Renal cortical epithelial cell (primary cell): ENCODE data around the gene SIRT3. TPM values are rescaled to one million over a fixed set of nuclear protein-coding genes. Genes with fewer than 3 reads are reported as not detected.

Source experiments
- DNase-seq: peaks from one replicate; pipeline ENCODE4 v3.0.0-alpha.2; 2011; ENCODE audit warnings: low read depth
- total RNA-seq: library from RNA; depleted of rRNA; stranded (reverse); fragments of >200 nt; gene quantifications from 2 replicates; pipeline ENCODE4 v1.2.3, GENCODE V29; 2014

Gene SIRT3
- total RNA-seq, result 4.3 and 10.0 TPM in 2 replicates

DNA sequence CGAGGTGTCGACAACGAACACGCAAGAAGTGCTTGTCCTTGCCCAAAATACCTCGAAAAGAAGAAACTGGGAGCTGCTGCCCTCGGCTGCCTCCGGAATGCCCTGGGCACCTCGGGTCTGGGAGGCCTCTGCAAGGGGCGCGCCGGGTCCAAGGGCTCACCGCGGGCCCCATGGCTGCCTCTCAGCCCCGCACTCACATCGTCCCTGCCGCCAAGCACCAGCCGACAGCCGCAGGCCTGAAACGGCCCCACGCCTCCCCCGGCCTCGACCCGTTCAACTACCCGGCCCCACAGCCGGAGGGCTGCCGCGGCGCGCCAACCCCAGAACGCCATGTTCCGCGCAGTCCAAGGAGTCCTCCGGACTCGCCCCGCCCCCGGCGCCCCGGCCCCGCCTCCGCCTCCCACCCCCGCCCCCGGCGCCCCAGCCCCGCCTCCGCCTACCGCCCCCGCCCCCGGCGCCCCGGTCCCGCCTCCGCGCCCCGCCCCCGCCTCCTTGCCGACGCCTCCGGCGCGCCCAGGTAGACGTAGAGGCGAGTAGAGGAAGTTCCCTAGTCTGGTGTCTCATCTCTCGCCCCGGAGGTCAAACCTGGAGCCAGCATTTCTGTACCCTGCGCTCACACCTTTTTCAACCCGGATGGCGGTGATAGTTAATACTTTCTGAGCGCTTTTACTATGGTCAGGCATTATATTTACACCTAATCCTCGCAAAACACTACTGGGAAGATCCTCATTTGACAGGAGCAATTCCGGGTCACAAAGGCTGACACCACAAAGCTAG is at the start of gene SIRT3:
TSS of gene SIRT3 (minus strand) at position 346 of the 777 bp plus-strand sequence. CDS start at position 332, 14 bp downstream.
- DNase-seq, result peak; percentile 66

DNA sequence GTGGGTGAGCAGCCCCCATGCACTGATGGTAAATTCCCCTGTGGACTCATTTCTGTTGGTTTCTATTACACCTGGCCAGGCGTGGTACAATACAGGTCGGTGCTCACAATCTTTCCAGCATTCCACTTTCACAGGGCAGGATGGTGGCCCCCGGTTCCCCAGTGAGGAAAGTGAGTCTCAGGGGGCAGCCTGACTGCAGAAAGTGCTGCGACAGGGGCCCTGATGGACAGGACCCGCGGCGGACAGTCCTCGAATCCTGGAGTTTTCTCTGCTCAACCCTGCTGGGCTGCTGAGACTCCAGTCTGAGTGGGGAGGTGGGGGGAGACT is 49.7 kb upstream of the SIRT3 start:
- no peak for DNase-seq

DNA sequence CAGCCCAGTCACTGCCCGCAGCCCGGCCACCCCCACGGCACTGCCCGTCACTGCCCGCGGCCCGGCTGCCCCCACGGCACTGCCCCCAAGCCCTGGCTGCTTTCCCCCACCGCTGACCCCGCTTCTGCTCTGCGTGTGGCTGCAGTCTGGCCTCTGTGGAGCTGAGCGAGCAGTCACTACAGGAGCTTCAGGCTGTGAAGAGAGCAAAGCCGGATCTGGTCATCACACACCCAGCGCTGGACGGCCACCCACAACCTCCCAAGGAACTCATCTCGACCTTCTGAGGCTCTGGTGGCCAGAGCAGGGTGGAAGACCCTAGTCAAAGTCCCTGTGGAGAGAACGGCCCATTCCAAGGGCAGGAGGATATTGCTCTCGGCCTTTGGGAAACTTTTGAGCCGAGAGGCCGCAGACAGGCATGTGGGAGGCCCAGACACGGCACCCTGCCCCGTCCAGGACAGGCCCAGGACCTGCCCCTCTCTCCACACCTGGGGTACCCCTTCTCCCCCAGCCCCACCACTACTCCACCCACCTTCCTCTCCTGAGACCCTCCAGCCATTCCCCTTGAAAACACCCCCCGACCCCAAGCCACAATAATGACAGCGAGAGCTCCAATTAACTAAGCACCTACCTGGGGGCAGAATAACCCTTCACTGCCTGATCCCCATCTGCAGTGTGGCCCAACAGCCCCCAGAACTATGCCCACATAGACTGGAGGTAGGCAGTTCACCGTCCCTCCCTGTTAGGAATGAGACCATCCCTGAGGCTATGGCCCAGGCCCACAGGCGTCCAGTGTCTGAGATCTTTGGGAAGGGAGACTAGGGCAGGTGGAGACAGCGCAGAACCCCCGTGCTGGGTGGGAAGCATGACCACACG is 49.1 kb upstream of the SIRT3 start:
- no peak for DNase-seq

DNA sequence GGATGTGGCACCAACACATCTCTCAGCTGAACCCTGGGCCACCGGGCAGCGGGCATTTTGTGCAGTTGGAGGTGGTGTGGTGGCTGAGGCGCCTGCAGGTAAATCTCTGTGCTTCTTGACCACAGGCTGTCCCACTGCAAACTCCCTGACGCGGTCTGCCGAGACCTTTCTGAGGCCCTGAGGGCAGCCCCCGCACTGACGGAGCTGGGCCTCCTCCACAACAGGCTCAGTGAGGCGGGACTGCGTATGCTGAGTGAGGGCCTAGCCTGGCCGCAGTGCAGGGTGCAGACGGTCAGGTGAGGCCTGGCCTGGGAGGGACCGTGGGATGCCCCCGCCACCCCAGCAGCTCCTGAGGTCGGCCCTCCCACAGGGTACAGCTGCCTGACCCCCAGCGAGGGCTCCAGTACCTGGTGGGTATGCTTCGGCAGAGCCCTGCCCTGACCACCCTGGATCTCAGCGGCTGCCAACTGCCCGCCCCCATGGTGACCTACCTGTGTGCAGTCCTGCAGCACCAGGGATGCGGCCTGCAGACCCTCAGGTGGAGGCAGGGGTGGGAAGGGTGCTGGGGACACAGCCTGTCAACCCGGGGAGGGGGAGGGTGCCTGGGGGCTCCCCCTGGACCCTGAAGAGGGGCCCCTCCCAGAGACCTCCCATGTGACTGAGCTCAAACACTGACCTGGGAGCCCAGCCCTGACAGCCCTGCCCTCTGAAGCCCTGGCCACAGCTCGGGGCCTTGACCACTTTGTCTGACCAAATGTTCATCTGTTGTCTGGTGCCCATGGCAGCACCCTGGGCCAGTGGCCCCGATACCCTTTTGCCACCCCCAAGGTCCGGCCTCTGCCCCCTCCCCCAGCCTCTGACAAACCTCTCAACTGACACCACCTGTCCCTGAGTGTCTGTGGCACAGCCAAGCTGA is 48.2 kb upstream of the SIRT3 start:
- DNase-seq, result no peak

DNA sequence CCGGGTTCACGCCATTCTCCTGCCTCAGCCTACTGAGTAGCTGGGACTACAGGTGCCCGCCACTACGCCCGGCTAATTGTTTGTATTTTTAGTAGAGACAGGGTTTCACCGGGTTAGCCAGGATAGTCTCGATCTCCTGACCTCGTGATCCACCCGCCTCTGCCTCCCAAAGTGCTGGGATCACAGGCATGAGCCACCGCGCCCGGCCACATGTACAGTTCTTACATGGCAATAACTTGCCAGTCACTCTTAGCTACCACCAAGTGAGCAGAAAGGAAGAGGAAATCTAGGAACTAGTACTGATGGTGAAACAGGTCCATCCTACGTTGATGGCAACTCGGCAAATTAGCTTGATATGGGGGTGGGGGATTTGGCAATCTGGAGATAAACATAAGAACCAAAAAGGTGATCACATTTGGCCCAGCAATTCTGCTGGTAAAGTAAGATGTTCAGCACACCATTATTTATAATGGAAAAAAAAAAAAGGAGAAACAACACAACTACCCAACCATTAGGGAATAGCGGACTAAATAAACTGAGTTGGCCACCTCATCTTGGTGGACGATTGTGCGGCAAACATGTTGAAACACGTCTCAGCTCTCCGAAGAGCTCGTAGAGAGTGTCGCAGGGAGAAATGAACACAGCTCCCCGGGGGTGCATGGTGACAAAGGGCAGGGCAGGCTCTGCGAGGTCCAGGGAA is 47.4 kb upstream of the SIRT3 start:
- DNase-seq, result no peak

DNA sequence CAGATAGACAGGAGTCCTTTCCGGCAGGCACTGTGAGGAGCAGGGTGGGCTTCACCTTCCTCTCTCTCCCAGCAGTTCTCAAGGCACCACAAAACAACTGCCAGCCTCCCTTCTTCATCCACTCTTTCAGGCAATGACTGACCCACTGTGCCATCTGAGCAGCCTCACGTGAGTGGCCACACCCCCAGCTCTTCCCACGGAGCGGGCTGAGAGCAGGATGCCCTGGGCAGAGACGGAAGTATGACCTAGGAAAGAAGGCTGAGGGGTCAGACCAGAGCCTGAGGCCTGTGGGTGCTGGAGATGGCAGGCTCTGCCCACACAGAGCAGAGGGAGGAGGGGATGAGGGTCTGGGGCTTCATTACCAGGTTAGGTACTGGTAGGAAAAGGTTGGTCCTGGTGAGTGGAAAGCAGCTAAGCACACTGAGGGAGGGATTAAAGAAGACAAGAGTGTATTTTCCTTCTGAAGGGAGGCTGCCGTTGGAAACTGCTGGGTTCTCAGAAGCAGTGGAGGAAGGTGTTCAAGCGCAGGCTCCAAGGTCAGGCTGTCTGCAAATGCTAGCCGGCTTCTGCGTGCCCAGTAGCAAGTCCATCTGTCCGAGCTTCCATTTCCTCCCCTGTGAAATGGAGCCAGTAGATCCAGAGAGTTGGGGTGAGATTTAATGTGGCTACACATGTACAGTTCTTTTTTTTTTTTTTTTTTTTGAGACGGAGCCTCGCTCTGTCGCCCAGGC is 46.7 kb upstream of the SIRT3 start:
- DNase-seq, result no peak

DNA sequence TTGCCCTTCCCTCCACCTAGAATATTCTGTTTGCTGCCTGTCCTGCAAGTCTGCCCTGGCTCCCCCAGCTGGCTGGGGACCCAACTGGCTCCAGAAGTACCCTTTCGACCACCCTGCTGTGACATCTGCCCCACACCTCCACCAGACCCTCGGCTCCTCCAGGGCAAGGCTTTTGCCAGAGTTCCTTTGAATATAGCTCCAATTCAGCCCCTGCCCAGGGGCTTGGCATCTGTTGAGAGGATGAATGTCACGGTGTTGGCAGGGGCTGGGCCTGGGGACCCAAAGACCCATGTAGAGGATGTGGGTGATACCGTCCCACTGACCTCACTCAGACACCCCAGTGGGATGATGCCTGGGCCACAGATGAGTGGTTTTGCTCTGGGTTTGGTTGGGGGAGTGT is 46.0 kb upstream of the SIRT3 start:
- no peak for DNase-seq

DNA sequence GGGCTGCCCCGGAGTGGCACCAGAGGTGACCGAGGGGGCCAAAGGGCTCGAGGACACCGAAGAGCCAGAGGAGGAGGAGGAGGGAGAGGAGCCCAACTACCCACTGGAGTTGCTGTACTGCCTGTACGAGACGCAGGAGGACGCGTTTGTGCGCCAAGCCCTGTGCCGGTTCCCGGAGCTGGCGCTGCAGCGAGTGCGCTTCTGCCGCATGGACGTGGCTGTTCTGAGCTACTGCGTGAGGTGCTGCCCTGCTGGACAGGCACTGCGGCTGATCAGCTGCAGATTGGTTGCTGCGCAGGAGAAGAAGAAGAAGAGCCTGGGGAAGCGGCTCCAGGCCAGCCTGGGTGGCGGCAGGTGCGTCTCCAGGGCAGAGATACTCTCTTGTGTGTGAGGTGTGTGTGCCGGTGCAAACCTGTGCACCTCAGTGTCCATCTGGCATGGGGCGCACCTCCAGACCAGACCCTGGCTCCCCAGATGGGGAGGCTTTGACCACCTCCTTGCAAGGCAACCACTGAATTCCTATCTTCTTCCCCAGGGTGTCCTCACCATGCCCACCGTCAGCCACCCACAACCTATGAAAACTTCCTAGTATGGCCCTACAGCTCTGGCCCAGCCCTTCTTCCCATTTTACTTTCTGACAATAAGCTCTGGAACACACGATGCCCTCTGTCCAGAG is 45.5 kb upstream of the SIRT3 start:
- DNase-seq, result no peak

DNA sequence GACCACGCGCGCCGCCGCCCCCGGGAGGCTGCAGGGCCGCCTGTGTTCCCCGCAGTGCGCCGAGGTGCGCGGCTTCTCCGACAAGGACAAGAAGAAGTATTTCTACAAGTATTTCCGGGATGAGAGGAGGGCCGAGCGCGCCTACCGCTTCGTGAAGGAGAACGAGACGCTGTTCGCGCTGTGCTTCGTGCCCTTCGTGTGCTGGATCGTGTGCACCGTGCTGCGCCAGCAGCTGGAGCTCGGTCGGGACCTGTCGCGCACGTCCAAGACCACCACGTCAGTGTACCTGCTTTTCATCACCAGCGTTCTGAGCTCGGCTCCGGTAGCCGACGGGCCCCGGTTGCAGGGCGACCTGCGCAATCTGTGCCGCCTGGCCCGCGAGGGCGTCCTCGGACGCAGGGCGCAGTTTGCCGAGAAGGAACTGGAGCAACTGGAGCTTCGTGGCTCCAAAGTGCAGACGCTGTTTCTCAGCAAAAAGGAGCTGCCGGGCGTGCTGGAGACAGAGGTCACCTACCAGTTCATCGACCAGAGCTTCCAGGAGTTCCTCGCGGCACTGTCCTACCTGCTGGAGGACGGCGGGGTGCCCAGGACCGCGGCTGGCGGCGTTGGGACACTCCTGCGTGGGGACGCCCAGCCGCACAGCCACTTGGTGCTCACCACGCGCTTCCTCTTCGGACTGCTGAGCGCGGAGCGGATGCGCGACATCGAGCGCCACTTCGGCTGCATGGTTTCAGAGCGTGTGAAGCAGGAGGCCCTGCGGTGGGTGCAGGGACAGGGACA is 44.8 kb upstream of the SIRT3 start:
- no peak for DNase-seq

DNA sequence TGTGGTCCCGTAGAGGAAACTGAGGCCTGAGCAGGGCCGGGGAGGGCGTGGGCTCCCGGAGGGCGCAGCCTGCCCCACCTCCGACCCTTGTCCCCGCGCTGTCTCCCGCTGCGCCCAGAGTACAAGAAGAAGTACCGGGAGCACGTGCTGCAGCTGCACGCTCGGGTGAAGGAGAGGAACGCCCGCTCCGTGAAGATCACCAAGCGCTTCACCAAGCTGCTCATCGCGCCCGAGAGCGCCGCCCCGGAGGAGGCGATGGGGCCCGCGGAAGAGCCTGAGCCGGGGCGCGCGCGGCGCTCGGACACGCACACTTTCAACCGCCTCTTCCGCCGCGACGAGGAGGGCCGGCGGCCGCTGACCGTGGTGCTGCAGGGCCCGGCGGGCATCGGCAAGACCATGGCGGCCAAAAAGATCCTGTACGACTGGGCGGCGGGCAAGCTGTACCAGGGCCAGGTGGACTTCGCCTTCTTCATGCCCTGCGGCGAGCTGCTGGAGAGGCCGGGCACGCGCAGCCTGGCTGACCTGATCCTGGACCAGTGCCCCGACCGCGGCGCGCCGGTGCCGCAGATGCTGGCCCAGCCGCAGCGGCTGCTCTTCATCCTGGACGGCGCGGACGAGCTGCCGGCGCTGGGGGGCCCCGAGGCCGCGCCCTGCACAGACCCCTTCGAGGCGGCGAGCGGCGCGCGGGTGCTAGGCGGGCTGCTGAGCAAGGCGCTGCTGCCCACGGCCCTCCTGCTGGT is 44.0 kb upstream of the SIRT3 start:
- peak; percentile 3 for DNase-seq

DNA sequence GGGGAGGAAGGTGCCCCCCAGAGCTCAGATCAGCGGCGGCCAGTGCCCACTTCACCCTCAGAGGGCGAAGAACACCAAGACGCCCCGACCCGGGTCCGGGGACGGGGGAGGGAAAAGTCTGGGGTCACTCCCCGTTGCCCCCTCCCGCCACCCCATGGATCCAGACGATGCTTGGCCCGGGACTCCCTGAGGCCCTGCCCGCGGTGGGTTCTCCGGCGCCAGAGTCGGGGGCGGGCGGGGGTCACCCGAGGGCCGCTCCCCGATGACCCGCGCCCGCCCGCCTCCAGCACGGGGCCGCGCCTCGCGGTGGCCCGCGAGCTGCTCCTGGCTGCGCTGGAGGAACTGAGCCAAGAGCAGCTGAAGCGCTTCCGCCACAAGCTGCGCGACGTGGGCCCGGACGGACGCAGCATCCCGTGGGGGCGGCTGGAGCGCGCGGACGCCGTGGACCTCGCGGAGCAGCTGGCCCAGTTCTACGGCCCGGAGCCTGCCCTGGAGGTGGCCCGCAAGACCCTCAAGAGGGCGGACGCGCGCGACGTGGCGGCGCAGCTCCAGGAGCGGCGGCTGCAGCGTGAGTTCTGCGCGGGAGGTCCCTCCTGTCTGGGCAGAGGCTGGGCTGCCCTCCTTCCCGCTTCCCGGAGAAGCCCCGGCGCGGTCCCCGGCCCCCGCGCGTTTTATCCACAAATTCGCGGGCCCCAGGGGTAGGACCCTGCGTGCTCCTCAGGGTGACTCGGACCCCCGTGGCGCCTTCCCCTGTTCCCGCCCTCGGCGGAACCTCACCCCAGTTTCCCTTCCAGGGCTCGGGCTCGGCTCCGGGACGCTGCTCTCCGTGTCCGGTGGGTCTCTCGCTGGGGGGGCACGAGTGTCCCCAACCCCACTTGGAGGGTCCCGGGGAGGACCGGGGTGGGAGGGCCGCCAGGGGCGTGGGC is 43.2 kb upstream of the SIRT3 start:
- no peak for DNase-seq

DNA sequence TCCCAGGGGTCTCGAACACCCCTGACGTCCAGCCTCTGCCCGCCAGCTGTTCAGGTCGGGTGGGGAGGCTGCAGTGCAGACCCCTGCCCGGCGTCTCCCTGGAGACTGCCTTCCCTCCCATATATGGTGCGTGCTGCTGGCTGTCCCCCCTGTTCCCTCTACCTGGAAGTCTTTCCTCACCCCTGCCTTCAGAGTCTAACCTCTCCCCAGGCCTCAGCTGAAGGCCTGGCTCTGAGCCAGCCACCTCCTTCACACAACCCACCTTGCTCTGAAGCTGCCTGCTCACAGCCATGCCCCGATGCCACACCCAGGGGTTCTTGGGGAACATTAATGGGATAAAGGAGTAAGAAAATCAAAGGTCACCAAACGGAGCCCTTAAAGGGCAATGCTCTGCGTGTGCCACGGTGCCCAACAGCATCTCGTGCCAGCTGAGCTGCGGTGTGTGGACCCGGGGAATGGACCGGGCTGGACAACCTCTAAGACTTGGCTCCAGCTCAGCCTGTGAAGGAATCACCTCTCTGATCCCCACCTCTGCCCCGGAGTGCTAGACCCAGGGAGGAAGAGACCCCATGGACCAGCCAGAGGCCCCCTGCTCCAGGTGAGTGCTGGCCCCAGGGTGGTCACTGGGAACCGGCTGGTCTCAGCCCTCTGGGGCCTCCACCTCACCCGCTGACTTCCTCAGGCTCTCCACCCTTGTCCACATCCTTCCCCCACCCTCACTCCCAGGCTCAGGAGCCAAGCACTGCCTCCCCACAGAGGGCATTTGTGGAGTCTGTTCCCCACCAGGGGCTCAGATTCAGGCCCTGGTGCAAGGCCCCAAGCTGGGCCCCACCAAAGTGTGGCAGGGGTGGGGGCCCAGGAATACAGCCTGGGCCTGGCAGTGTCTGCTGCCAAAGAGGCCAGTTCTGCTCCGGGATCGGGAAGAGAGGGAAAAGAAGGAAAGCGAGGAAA is 42.1 kb upstream of the SIRT3 start, which contains the start of gene NLRP6:
TSS of gene NLRP6 (plus strand) at position 407 of the 951 bp plus-strand sequence. CDS start at position 570, 163 bp downstream.
- no peak for DNase-seq

DNA sequence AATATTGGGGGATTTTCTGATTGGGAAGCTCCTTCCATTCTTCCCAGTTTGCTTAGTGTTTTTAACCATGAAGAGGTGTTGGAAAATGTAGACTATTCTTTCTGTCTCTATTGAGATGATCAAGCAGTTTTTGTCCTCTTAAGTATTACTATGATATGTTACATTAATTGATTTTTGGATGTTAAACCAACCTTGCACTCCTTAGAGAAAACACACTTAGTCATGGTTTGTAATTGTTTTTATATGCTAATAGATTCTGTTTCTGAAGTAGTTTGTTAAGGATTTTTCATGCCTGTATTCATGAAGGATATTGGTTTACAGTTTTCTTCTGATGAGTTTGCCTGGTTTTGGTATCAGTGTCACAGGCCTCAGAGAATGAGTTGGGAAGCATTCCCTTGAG is 40.1 kb upstream of the SIRT3 start:
- no peak for DNase-seq

DNA sequence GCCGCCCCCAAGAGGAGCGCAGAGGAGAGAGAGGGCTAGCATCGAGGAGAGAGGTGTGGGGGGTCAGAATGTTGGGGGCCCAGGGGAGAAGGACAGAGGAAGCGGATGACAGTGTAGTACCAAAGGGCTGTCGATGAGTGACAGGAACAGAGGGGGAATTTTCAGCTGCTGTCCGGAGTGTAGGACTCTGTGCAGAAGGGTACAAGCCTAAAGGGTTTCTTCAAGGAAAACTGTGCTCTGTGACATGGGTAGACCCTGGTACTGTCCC is 36.7 kb upstream of the SIRT3 start:
- DNase-seq, result no peak

DNA sequence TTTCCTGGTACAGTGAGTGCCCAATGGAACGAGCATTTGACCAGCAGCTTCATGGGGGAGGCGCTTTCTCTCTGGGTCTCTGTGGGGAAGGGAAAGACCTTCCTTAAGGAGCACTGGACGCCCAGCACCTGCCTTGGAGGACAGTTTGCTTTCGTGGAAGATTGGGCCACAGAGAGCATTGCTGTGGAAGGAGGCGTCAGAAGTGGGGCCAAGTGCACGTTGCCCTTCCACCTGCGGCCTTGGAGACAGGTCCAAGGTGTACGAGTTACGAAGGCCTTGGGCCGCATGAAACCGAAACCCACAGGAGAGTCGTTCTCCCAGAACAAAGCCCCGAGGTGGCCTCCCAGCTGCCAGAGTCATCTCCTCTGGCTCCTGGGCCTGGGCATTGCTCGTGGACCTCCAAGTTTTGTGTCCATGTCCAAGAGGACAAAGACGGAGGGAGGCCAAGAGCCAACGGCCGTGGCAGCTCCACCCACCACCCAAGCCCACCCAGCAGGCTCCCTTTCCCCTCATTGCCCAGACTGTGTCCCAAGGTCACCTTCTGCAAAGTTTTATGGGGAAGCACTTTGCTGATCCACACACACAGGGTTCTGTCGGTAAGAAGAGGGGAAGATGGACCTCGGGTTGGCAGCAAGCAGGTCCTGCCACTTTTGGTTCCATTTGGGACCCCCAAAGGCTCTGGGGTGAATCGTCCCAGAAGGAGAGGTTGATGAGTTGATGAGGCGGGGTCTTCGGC is 36.2 kb upstream of the SIRT3 start:
- no peak for DNase-seq

DNA sequence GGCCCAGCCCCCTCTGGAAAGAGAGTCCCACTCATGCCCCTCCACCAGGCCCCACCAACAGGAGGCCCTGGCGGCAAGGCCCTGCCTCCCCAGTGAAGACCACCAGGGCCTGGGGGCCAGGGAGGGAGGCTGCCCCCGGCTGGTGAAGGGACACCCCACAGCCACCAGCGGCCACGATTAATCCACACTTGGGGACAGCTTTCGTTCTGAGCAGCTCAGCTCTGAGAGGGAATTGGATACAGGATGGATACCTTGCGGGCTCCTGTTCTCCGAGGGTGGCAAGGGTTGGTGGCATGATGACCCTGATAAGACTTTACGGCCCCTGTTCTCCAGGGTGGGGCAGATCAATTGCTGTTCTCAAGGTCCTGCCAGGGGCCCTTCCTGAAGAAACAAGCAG is 35.2 kb upstream of the SIRT3 start:
- DNase-seq, result no peak
